OCI-LY7 (cell line): ENCODE measurements around the gene MAP3K21. TPM values are rescaled to one million over a fixed set of nuclear protein-coding genes. Genes with fewer than 3 reads are reported as not detected.

Experiments
- BruUV-seq: library from RNA; stranded (reverse); fragments of 400-500 nt; replicated peaks from 2 replicates; lab custom pipeline; 2021; lab: Mats Ljungman, UMichigan
- CTCF ChIA-PET: fragments of 300-600 bp; sonication (Branson Sonifier 250); formaldehyde crosslinking; loops from one replicate; lab custom pipeline; 2022; ENCODE audit warnings: antibody characterized with exemption; ENCODE audit not compliant: unreplicated experiment; lab: Charles Lee
- POLR2A ChIA-PET: fragments of 300-600 bp; sonication (Branson Sonifier 250); formaldehyde crosslinking; loops from one replicate; lab custom pipeline; 2022; ENCODE audit warnings: antibody characterized with exemption; lab: Charles Lee
- DNase-seq: peaks from one replicate; pipeline ENCODE4 v3.0.0-alpha.2; 2015; ENCODE audit warnings: low spot score
- H2AFZ ChIP-seq: fragments of 200-600 bp; sonication (generic), shearing (Covaris generic); 2 replicates; pipeline ENCODE4 v1.6.1; 2014; ENCODE audit warnings: mild to moderate bottlenecking, antibody characterized with exemption, low read length, moderate library complexity
- H3K27ac ChIP-seq: fragments of 200-600 bp; sonication (generic); 2 replicates; pipeline ENCODE4 v1.5.1; 2014; ENCODE audit warnings: mixed run types, low read depth, mild to moderate bottlenecking, moderate library complexity, low read length, inconsistent platforms; ENCODE audit not compliant: poor library complexity, severe bottlenecking
- H3K36me3 ChIP-seq: fragments of 200-600 bp; sonication (generic); 2 replicates; pipeline ENCODE4 v1.6.1; 2014; ENCODE audit warnings: mild to moderate bottlenecking, antibody characterized with exemption, low read length, moderate library complexity, mixed read lengths; ENCODE audit not compliant: insufficient read depth
- H3K4me1 ChIP-seq: fragments of 200-600 bp; sonication (generic); 2 replicates; pipeline ENCODE4 v1.5.1; 2014; ENCODE audit warnings: mild to moderate bottlenecking, low read length; ENCODE audit not compliant: insufficient read depth, poor library complexity, severe bottlenecking
- H3K4me2 ChIP-seq: fragments of 200-600 bp; sonication (generic); 2 replicates; pipeline ENCODE4 v1.6.1; 2014; ENCODE audit warnings: mild to moderate bottlenecking, low read length
- H3K4me3 ChIP-seq: fragments of 200-600 bp; sonication (generic); 2 replicates; pipeline ENCODE4 v1.5.1; 2014; ENCODE audit warnings: mild to moderate bottlenecking, low read depth, low read length; ENCODE audit not compliant: poor library complexity, severe bottlenecking
- H3K79me2 ChIP-seq: fragments of 200-600 bp; sonication (generic); 2 replicates; pipeline ENCODE4 v1.6.1; 2016; ENCODE audit warnings: low read depth, mild to moderate bottlenecking, low read length, moderate library complexity, mixed read lengths; ENCODE audit not compliant: insufficient read depth
- H3K9me2 ChIP-seq: fragments of 200-600 bp; sonication (generic); 2 replicates; pipeline ENCODE4 v1.6.1; 2016; ENCODE audit warnings: mild to moderate bottlenecking, low read length, mixed read lengths; ENCODE audit not compliant: insufficient read depth
- H3K9me3 ChIP-seq: fragments of 200-600 bp; sonication (generic); 2 replicates; pipeline ENCODE4 v1.6.1; 2014; ENCODE audit warnings: mild to moderate bottlenecking, mixed run types, low read length, mixed read lengths
- H4K20me1 ChIP-seq: fragments of 200-600 bp; sonication (generic); 2 replicates; pipeline ENCODE4 v1.6.1; 2014; ENCODE audit warnings: mild to moderate bottlenecking, antibody characterized with exemption, low read length, moderate library complexity, mixed read lengths; ENCODE audit not compliant: insufficient read depth
- CTCF ChIP-seq: fragments of 200-600 bp; sonication (generic); conservative IDR thresholded peaks from 2 replicates; pipeline ENCODE4 v1.5.1; 2014; ENCODE audit warnings: mild to moderate bottlenecking, antibody characterized with exemption, low read length, moderate library complexity, mixed read lengths
- EZH2phosphoT487 ChIP-seq: fragments of 200-600 bp; sonication (generic); IDR thresholded peaks from 2 replicates; pipeline ENCODE4 v1.6.1; 2018; ENCODE audit warnings: low read depth, borderline replicate concordance, mild to moderate bottlenecking, mixed run types, antibody characterized with exemption, low read length, moderate library complexity, mixed read lengths
- intact Hi-C: fragments of 100-400 bp; cut with micrococcal nuclease; formaldehyde crosslinking; loops from one replicate; pipeline ENCODE4 v1.10.0; 2022; ENCODE audit not compliant: unreplicated experiment
- total RNA-seq, 2 experiments: library from RNA; depleted of rRNA in 1 of 2; stranded (reverse); fragments of >200 nt in 1 of 2; shearing (Covaris generic) in 1 of 2; gene quantifications; 2 replicates each; pipeline ENCODE4 v1.2.3, GENCODE V29; 2014 to 2022

The MAP3K21 gene
- total RNA-seq, 2 experiments from 2014 or later = 1.3 to 1.8 TPM

DNA sequence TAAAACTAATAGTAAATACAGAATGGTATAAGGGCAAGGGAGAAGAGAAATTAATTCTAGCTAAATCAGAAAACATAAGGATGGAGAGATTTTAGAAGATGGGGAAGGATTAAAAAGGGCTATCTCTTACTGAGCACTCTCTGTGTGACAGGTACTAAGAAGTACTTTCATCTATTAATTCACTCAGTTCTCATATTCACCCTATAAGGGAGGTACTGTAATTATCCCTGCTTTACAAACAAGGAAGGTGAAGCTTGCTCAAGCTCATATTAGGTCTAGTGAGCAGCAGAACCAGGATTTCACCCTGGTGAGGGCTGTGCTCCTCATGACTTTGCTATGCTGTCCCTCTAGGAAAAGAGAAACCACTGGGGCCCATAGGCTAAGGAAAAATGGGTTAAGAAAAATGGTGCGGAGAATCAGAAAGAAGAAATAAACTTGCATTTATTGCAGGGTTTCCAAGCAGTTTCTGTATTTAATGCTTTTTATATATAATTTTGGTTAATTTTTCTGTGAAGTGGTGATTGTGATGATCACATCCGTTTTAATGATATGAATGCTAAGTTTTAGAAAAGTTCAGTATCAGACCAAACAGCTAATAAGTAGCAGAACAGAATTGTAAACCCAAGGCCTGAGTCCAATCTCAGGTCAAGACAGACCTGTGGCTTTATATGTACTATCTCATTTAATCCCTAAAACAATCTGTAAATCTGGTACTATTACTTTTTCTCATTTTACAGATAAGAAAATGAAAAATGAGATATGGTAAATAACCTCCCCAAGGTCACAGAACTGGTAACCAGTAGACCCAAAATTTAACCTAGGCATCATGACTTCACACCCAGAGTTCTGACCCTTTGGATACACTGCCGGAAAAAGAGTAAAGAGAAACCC lies 33.7 kb upstream of the MAP3K21 start:
- BruUV-seq = TSS peak; percentile 53
- H3K79me2 ChIP-seq = peaks cover 28% of the 10 kb centered on the region
- CTCF ChIA-PET = no interaction called here

GRCh38 chr1:233294913-233295236 lies 32.6 kb upstream of the MAP3K21 start:
- BruUV-seq = no TSS peak
- H2AFZ ChIP-seq = peak overlapping the region; percentile 88
- peak overlapping the region; percentile 84 for H3K4me2 ChIP-seq
- intact Hi-C loops = no loop called here
- peaks cover 28% of the 10 kb centered on the region for H3K79me2 ChIP-seq
- peaks cover 13% of the 10 kb centered on the region; the same call in 1 of the 2 replicates for H4K20me1 ChIP-seq
- TF ChIP-seq CTCF (no peak), EZH2phosphoT487 (no peak)
- H3K27ac ChIP-seq = peak overlapping the region; percentile 43
- H3K4me1 ChIP-seq = peaks cover 26% of the 10 kb centered on the region
- no peaks in the 10 kb centered on the region for H3K9me2 ChIP-seq
- H3K9me3 ChIP-seq = no peaks in the 10 kb centered on the region
- CTCF ChIA-PET = no interaction called here
- H3K4me3 ChIP-seq = peak overlapping the region; percentile 77
- POLR2A ChIA-PET = interaction anchor here (0.7 to 1.4 kb wide), 2 partner anchors 21 to 22 kb away, joined by 3 to 4 read pairs; no protein-coding TSS in a partner anchor
- H3K36me3 ChIP-seq = no peaks in the 10 kb centered on the region
- peak; percentile 49 for DNase-seq

More for the DNA sequence above, 33.7 kb upstream of the MAP3K21 start:
- Histone ChIP-seq H3K36me3 (peaks cover 10% of the 10 kb centered on the region; the same call in 1 of the 2 replicates), H3K4me2 (peak overlapping the region; percentile 84), H3K4me3 (peak overlapping the region; percentile 77), H2AFZ (no peak overlapping the region), H3K4me1 (peaks cover 26% of the 10 kb centered on the region), H3K9me3 (no peaks in the 10 kb centered on the region), H4K20me1 (peaks cover 13% of the 10 kb centered on the region; the same call in 1 of the 2 replicates), H3K9me2 (no peaks in the 10 kb centered on the region), H3K27ac (no peak overlapping the region)
- intact Hi-C loops = no loop called here
- TF ChIP-seq CTCF (no peak), EZH2phosphoT487 (no peak)
- POLR2A ChIA-PET = interaction anchor here (0.6 to 1.4 kb wide), 3 partner anchors 21 to 740 kb away, joined by 3 to 4 read pairs (median 4); no protein-coding TSS in a partner anchor
- no peak for DNase-seq
